GM18909 (cell line): ENCODE measurements around the gene FOSL1.
"Not testable (repeated sequence)": the region's sequence is repeated elsewhere in the genome, so short reads cannot be mapped to it uniquely, and the experiment has no call there.

Experiments
- ATAC-seq: cut with Tn5 transposase; IDR thresholded peaks from one replicate; pipeline ENCODE4 v1.9.1; 2021; ENCODE audit warnings: mild to moderate bottlenecking; ENCODE audit not compliant: unreplicated experiment, poor library complexity

FOSL1 gene

DNA sequence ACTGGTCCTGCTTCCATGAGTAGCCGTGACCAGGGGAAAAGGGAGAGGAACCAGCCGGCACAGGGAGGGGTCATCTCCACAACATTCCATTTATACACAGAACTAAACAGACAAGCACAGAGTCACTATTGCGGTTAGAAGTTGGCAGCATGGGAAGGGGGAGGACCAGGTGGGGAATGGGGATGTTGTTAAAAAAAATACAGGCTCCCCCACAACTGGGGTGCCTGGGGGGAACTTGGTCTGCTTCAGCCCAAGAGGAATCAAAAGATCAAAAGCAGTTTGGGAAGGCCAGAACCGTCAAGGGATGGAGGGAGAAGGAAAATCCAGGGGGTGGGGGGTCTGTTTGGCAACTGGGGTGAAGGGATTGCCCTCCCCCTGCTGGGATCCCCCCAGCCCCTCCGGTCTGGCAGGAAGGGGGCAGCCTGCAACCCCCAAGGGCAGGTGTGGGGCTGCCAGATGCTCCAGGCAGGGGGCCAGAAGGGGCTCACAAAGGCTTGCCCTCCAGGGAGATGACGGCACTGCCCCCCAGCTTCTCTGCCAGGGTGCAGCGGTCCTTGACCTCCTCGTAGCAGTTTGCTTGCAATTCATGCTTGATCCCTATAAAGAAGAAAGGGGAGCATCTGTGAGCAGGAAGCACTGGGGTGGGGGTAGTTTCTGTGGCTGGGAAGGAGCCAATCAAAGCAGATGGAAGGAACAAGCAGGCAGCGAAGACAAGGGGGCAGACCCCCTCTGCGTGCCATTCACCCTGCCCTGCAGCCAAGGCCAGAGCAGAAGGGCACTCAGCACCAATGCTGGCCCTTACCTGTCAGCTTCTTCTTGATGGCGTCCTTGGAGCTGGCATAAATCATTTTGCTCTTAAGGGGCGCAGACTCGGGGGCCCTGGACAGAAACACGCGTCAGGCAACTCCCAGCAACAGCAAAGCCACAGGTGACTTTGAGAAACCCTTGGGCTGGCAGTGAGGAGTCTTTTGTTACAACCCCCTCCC, 45.0 kb downstream of the FOSL1 start:
- ATAC-seq: no peak

- ATAC-seq: no peak
Observed at GRCh38 chr11:65854161-65854592, 46.0 kb downstream of the FOSL1 start.

DNA sequence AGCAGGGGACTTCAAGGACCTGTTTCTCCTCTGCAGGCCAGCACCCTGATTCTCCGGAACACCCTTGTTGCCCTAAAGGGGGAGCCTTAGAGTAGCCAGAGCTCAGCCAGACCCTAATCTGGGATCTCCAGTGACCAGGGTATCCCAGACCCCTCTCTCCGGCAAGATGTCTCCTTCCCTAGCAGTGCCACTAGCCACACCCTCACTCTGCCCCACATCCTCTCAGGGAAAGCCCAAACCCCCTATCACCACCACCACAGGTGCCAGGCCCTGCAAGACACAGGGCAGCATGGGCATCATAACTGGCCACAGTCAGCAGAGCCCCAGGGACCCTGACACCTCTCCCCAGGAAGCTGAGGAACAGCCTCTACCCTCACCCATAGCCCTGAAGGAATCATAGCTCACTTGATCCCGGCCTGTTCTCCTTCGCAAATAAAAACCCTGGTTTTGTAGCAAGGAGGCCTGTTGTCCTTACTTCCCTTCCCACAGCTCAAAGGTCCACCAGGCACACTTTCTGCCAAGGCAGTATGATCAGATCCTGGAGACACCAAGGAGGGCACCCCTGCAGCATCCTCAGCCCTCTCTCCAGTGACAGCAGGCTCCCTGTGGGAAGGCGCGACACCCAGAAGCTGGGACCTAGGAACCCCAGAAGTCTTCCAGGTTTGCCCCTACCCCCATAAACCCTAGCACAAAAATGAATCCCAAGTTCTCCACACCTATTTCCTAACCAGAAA, 46.8 kb downstream of the FOSL1 start:
- no peak for ATAC-seq

DNA sequence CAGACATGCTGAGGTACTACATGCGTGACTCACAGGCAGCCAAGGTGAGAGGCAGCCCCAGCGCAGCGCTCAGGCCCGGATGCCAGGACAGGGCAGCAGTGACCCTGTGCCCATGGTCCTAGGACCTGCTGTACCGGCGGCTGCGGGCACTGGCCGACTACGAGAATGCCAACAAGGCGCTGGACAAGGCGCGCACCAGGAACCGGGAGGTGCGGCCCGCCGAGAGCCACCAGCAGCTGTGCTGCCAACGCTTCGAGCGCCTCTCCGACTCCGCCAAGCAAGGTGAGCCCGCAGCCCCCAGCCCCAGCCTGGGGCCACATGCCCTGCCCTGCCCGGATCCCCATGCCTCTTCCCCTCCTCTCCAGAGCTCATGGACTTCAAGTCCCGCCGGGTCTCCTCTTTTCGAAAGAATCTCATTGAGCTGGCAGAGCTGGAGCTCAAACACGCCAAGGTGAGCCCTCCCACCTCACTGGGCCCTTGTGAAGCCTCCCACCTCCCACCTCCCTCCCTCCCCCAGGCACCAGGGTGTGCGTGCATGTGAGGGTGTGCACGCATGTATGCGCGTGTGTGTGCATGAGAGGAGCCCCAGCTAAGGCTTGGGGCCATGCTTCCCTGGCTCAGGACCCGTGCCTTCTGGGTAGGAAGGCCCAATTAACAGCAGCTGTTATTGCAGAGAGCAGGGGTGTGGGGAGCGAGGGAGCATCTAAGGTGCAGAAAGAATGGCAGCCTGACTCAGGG, 47.5 kb downstream of the FOSL1 start:
- no peak for ATAC-seq

DNA sequence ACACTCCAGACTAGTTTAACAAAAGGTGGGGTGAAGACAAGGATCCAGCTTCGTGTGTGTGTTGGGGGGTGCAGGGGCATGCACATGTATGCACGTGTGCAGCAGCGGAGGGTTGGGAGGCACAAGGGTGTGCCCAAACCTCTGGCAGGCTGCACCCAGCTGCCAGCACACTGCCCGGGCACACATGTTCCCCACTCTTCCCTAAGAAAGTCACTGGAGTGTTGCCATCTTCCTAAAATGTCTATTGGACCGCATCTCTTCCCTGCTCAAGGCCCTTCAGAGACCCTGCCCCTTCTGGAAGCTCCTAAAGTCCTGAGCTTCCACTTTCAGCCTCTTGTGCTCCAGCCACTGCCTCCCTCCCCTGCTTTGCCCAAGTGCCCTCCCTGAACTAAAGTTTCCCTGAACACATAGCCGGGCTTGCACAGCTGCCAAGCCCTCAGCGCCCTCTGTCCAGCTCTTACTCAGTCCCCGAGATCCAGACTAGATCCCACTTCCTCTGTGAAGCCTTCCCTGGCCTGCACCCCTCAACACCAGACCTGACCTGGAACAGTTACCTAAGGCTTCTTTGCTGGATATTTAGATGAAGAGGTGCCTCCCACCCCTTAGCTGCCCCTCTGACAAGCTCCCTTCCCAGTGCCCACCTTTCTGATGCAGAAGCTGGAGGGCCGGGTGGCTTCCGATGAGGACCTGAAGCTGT, 48.2 kb downstream of the FOSL1 start:
- ATAC-seq: no peak

- ATAC-seq: no peak
Observed at GRCh38 chr11:65851083-65851579, 49.1 kb downstream of the FOSL1 start.

GRCh38 chr11:65850217-65851082, 49.7 kb downstream of the FOSL1 start:
- no peak for ATAC-seq

DNA sequence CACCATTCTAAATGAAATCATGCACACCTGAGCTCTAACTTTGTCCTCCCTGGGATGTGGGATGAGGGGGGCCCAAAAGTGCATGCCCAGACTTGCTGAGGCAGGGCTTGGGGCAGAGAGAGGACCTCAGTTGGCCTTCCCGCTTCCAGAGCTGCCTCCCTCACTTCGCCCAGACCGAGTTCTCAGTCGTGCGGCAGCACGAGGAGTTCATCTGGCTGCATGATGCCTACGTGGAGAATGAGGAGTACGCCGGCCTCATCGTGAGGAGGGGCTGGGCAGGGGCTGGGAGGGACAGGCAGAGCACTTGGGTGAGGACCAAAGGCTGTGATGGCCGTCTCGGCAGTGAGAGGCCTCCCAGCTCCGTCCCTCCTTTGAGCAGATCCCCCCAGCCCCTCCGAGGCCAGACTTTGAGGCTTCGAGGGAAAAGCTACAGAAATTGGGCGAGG, 50.4 kb downstream of the FOSL1 start:
- no peak for ATAC-seq

GRCh38 chr11:65849366-65849765, 50.8 kb downstream of the FOSL1 start:
- no peak for ATAC-seq

GRCh38 chr11:65848693-65849092, 51.5 kb downstream of the FOSL1 start:
- ATAC-seq: not testable (repeated sequence)

GRCh38 chr11:65847746-65848145, 52.4 kb downstream of the FOSL1 start:
- no peak for ATAC-seq

DNA sequence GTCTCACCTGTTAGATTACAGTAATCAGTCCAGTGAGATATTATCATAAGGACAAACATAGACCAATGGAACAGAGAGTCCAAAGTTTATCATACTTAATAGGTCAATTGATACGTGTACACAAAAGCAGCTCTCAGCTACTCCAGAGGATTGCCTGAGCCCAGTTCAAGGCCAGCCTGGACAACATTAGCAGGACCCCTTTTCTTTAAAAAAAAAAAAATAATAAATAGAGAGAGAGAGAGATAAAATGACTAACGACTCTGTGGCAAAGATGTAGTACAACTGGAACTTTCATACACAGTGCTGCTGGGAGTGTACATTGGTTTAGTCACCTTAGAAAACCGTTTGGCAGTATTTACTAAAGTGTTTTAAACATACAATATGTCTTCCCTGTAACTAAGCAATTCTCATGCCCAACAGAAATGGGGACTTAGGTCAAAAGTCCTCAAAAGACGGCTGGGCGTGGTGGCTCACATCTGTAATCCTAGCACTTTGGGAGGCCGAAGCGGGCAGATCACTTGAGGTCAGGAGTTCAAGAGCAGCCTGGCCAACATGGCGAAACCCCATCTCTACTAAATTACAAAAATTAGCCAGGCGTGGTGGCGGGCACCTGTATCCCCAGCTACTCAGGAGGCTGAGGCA, 55.8 kb downstream of the FOSL1 start:
- no peak for ATAC-seq

DNA sequence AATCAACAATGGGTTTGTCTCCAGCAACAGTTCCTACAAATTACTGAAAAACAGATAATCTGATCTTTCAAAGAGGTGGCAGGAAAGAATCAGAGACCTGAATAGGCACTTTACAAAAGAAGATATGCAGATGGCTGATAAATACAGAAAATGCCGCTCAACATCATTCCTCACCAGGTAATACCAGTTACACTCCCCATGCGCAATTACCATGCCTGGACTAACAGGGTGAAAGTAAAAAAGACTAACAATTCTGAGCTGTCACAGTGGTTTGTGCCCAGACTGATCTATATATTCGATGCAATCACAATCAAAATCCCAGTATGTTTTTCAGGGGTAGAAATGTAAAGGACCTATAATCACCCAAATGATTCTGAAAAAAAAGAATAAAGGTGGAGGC, 56.4 kb downstream of the FOSL1 start:
- ATAC-seq: no peak

DNA sequence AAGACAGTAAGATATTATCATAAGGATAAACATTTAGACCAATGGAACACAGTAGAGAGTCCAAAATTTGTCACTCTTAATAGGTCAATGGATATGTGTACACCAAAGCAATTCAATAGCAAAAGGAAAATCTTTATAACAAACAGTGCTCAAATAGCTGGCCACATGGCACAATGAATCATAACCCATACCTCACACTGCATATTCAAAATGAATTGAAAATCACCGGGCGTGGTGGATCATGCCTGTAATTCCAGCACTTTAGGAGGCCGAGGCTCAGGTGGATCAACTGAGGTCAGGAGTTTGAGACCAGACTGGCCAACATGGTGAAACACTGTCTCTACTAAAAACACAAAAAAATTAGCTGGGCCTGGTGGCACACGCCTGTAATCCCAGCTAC, 58.0 kb downstream of the FOSL1 start:
- ATAC-seq: no peak
